Kidney (tissue), 14 donors: ENCODE measurements around the gene FN1. TPM values are rescaled to one million over a fixed set of nuclear protein-coding genes. Genes with fewer than 3 reads are reported as not detected.

ENCODE experiments used
- DNase-seq, 5 donors: peaks; one replicate each; pipeline ENCODE4 v3.0.0-alpha.2; 2013 to 2020
- FAIRE-seq: peaks from 2 replicates; lab custom pipeline; 2012; peaks lifted over from hg19 to GRCh38; lab: Jason Lieb, UNC
- H3K27ac ChIP-seq, 2 donors: one replicate each; pipeline ENCODE4 v1.7.0; 2013; ENCODE audit warnings: low read depth in 2 of 2, low read length in 2 of 2, inconsistent platforms in 1 of 2
- H3K27me3 ChIP-seq: one replicate; pipeline ENCODE4 v1.7.1; 2013; ENCODE audit warnings: low read length, inconsistent platforms; ENCODE audit not compliant: control insufficient read depth, insufficient read depth
- H3K36me3 ChIP-seq, 3 donors: one replicate each; pipeline versions ENCODE4 v1.7.0 to v1.7.1; 2013; ENCODE audit warnings: low read length in 3 of 3, control low read depth in 1 of 3, inconsistent platforms in 1 of 3; ENCODE audit not compliant: insufficient read depth in 3 of 3, control insufficient read depth in 2 of 3
- H3K4me1 ChIP-seq, 3 donors: one replicate each; pipeline versions ENCODE4 v1.7.0 to v1.7.1; 2013; ENCODE audit warnings: low read length in 3 of 3, inconsistent platforms in 1 of 3, low read depth in 1 of 3; ENCODE audit not compliant: control insufficient read depth in 2 of 3, insufficient read depth in 2 of 3
- H3K4me3 ChIP-seq, 3 donors: one replicate each; pipeline versions ENCODE4 v1.7.0 to v1.8.1; 2013; ENCODE audit warnings: low read length in 3 of 3, control low read depth in 1 of 3, inconsistent platforms in 1 of 3
- H3K9ac ChIP-seq, 3 donors: one replicate each; pipeline versions ENCODE4 v1.7.0 to v1.7.1; 2013; ENCODE audit warnings: low read length in 3 of 3, control low read depth in 1 of 3, inconsistent platforms in 1 of 3
- H3K9me3 ChIP-seq, 3 donors: one replicate each; pipeline versions ENCODE4 v1.7.0 to v1.7.1; 2013; ENCODE audit warnings: low read length in 3 of 3, control low read depth in 1 of 3, inconsistent platforms in 1 of 3; ENCODE audit not compliant: control insufficient read depth in 2 of 3, insufficient read depth in 1 of 3
- CTCF ChIP-seq: IDR thresholded peaks from 3 replicates; pipeline ENCODE4 v1.5.1; 2012; ENCODE audit warnings: mild to moderate bottlenecking, moderate library complexity, borderline replicate concordance; ENCODE audit not compliant: insufficient read depth; ENCODE audit errors: extremely low read depth
- intact Hi-C: fragments of 100-400 bp; cut with DNase I; formaldehyde crosslinking; loops from one replicate; pipeline ENCODE4 v1.11.1; 2022
- polyA plus RNA-seq: library from polyadenylated mRNA; stranded (reverse); fragments of 350-450 nt; fragmentation: Illumina TruSeq; extraction: RNeasy Lipid Tissue Mini Kit (QIAGEN cat#74804); gene quantifications from one replicate; pipeline ENCODE4 v1.2.3, GENCODE V29; 2014; ENCODE audit warnings: low read depth, low replicate concordance; ENCODE audit not compliant: insufficient read depth
- total RNA-seq: library from RNA; stranded (reverse); fragmentation: NEBNext Ultra II Directional; extraction: Animal tissue kit (Norgen Biotek cat#: 25700); gene quantifications from one replicate; pipeline ENCODE4 v1.2.1, GENCODE V29; 2021
- donor health status: control.
- donor health status: control.
- donor health status: control.
- donor health status: control.
- donor health status: control.
- donor health status: DM: yes; HTN: yes; CAD: no.
- donor health status: Normal renal cell carcinoma (clear cell type).

The FN1 gene
- total and polyA plus RNA-seq, 2 donors from 2014 or later: 92.1 to 289 TPM

GRCh38 chr2:215392687-215393270 is 43.1 kb downstream of the FN1 start:
- no peaks in the 10 kb centered on the region for H3K9me3 ChIP-seq
- FAIRE-seq: no peak
- no peak overlapping the region for H3K4me3 ChIP-seq
- H3K4me1 ChIP-seq: no peaks in the 10 kb centered on the region
- H3K27ac ChIP-seq: no peak overlapping the region
- no peak overlapping the region for H3K9ac ChIP-seq
- intact Hi-C loops: no loop called here
- H3K36me3 ChIP-seq: no peaks in the 10 kb centered on the region
- peak in 1 of 5 donors; percentile 9 for DNase-seq
- no peaks in the 10 kb centered on the region for H3K27me3 ChIP-seq
- TF ChIP-seq CTCF: no peak

- Histone ChIP-seq H3K36me3 (no peaks in the 10 kb centered on the region), H3K9ac (no peak overlapping the region), H3K27me3 (no peaks in the 10 kb centered on the region), H3K4me3 (no peak overlapping the region), H3K27ac (no peak overlapping the region), H3K9me3 (no peaks in the 10 kb centered on the region), H3K4me1 (no peaks in the 10 kb centered on the region)
- intact Hi-C loops: no loop called here
- DNase-seq: no peak
- no peak for TF ChIP-seq CTCF
- FAIRE-seq: no peak
Observed at GRCh38 chr2:215392164-215392563, 43.7 kb downstream of the FN1 start.

GRCh38 chr2:215391531-215391930 is 44.3 kb downstream of the FN1 start:
- FAIRE-seq: no peak
- no peaks in the 10 kb centered on the region for H3K9me3 ChIP-seq
- no peak for TF ChIP-seq CTCF
- H3K27ac ChIP-seq: no peak overlapping the region
- no peaks in the 10 kb centered on the region for H3K27me3 ChIP-seq
- no peaks in the 10 kb centered on the region for H3K36me3 ChIP-seq
- no peaks in the 10 kb centered on the region for H3K4me1 ChIP-seq
- no peak overlapping the region for H3K9ac ChIP-seq
- intact Hi-C loops: no loop called here
- DNase-seq: no peak
- no peak overlapping the region for H3K4me3 ChIP-seq

- H3K9ac ChIP-seq: no peak overlapping the region
- H3K9me3 ChIP-seq: no peaks in the 10 kb centered on the region
- FAIRE-seq (no peak), DNase-seq (no peak)
- H3K27me3 ChIP-seq: no peaks in the 10 kb centered on the region
- no peaks in the 10 kb centered on the region for H3K36me3 ChIP-seq
- H3K27ac ChIP-seq: no peak overlapping the region
- H3K4me1 ChIP-seq: no peaks in the 10 kb centered on the region
- intact Hi-C loops: no loop called here
- TF ChIP-seq CTCF: no peak
- H3K4me3 ChIP-seq: no peak overlapping the region
Observed at GRCh38 chr2:215390550-215390913, 45.3 kb downstream of the FN1 start.
